WTC11 (cell line): ENCODE results near the gene SH3PXD2A. TPM values are rescaled to one million over a fixed set of nuclear protein-coding genes. Genes with fewer than 3 reads are reported as not detected.

Source experiments
- ATAC-seq: fragments of 200-7000 bp; cut with Tn5 transposase; 2 replicates; pipeline ENCODE4 v1.10.0; 2021; ENCODE audit warnings: mild to moderate bottlenecking, moderate library complexity
- CTCF ChIA-PET: fragments of 300-600 bp; sonication (Branson Sonifier 250); formaldehyde crosslinking; loops from one replicate; lab custom pipeline; 2021; ENCODE audit warnings: antibody characterized with exemption; lab: Charles Lee
- POLR2A ChIA-PET: fragments of 350-600 bp; sonication (Branson Sonifier 250); formaldehyde crosslinking; loops from one replicate; lab custom pipeline; 2021; ENCODE audit warnings: antibody characterized with exemption; lab: Charles Lee
- DNase-seq: peaks from one replicate; pipeline ENCODE4 v3.0.0; 2021; ENCODE audit warnings: low spot score
- H3K27ac Mint-ChIP-seq: 2 replicates; pipeline ENCODE4 v1.8.0; 2021; ENCODE audit warnings: mixed read lengths
- H3K27me3 Mint-ChIP-seq: 2 replicates; pipeline ENCODE4 v1.8.0; 2021; ENCODE audit warnings: low read depth, mild to moderate bottlenecking, moderate library complexity, mixed read lengths
- H3K36me3 Mint-ChIP-seq: 2 replicates; pipeline ENCODE4 v1.8.0; 2021; ENCODE audit warnings: mixed read lengths
- H3K4me1 Mint-ChIP-seq: 2 replicates; pipeline ENCODE4 v1.8.0; 2022; ENCODE audit warnings: mixed read lengths
- H3K4me3 Mint-ChIP-seq: 2 replicates; pipeline ENCODE4 v1.8.0; 2021; ENCODE audit warnings: mild to moderate bottlenecking, moderate library complexity, mixed read lengths
- H3K9me3 Mint-ChIP-seq: 2 replicates; pipeline ENCODE4 v1.8.0; 2021; ENCODE audit warnings: mixed read lengths
- AFF4 ChIP-seq: sonication (generic); formaldehyde crosslinking; IDR thresholded peaks from 2 replicates; pipeline ENCODE4 v1.8.1; 2023; ENCODE audit warnings: mild to moderate bottlenecking, missing genetic modification reagents, borderline replicate concordance
- ATF2 ChIP-seq: sonication (generic); formaldehyde crosslinking; IDR thresholded peaks from 2 replicates; pipeline ENCODE4 v1.8.1; 2022; ENCODE audit warnings: low read depth, missing genetic modification reagents, borderline replicate concordance
- HMGXB4 ChIP-seq: sonication (generic); formaldehyde crosslinking; IDR thresholded peaks from 2 replicates; pipeline ENCODE4 v1.8.1; 2023; ENCODE audit warnings: mild to moderate bottlenecking, moderate library complexity, missing genetic modification reagents
- MAX ChIP-seq: sonication (generic); formaldehyde crosslinking; IDR thresholded peaks from 2 replicates; pipeline ENCODE4 v1.8.0; 2022; ENCODE audit warnings: mild to moderate bottlenecking, missing genetic modification reagents
- NFYB ChIP-seq: sonication (generic); formaldehyde crosslinking; conservative IDR thresholded peaks from 2 replicates; pipeline ENCODE4 v1.8.0; 2022; ENCODE audit warnings: low read depth, missing genetic modification reagents
- PRDM15 ChIP-seq: sonication (generic); formaldehyde crosslinking; IDR thresholded peaks from 2 replicates; pipeline ENCODE4 v1.8.0; 2022; ENCODE audit warnings: missing genetic modification reagents
- PREB ChIP-seq: sonication (generic); formaldehyde crosslinking; IDR thresholded peaks from 2 replicates; pipeline ENCODE4 v1.8.1; 2022; ENCODE audit warnings: mild to moderate bottlenecking, missing genetic modification reagents, moderate library complexity, borderline replicate concordance
- SMAD4 ChIP-seq: sonication (generic); formaldehyde crosslinking; IDR thresholded peaks from 2 replicates; pipeline ENCODE4 v1.8.0; 2022; ENCODE audit warnings: mild to moderate bottlenecking, missing genetic modification reagents
- USF2 ChIP-seq: sonication (generic); formaldehyde crosslinking; IDR thresholded peaks from 2 replicates; pipeline ENCODE4 v1.8.1; 2023; ENCODE audit warnings: mild to moderate bottlenecking, missing genetic modification reagents, moderate library complexity
- ZBTB21 ChIP-seq: sonication (generic); formaldehyde crosslinking; IDR thresholded peaks from 2 replicates; pipeline ENCODE4 v1.8.1; 2023; ENCODE audit warnings: mild to moderate bottlenecking, missing genetic modification reagents, borderline replicate concordance
- ZNF416 ChIP-seq: fragments of 250-450 bp; sonication (Bioruptor Pico); IDR thresholded peaks from 2 replicates; pipeline ENCODE4 v1.9.0; 2021; ENCODE audit warnings: mild to moderate bottlenecking, inconsistent platforms
- ZNF671 ChIP-seq: fragments of 250-450 bp; sonication (Bioruptor Pico); IDR thresholded peaks from 2 replicates; pipeline ENCODE4 v1.8.0; 2021; ENCODE audit warnings: mild to moderate bottlenecking
- ZSCAN18 ChIP-seq: fragments of 250-450 bp; sonication (Bioruptor Pico); IDR thresholded peaks from 2 replicates; pipeline ENCODE4 v2.1.2; 2022; ENCODE audit warnings: mild to moderate bottlenecking, moderate library complexity
- total RNA-seq: library from RNA; stranded (reverse); gene quantifications from 3 replicates; pipeline ENCODE4 v1.2.3, GENCODE V29; 2021

SH3PXD2A gene
- total RNA-seq, 1 experiment from 2014 or later, result 15.7 TPM

- Mint-ChIP-seq H3K27ac (no peak overlapping the region), H3K4me1 (peaks cover 29% of the 10 kb centered on the region), H3K9me3 (no peaks in the 10 kb centered on the region), H3K27me3 (no peaks in the 10 kb centered on the region; the same call in 1 of the 2 replicates), H3K36me3 (no peaks in the 10 kb centered on the region), H3K4me3 (no peak overlapping the region)
- ChIA-PET POLR2A (no interaction called here), CTCF (no interaction called here)
- TF ChIP-seq ZNF671 (CRISPR knock-in tag) (no peak), PRDM15 (CRISPR knock-in tag) (no peak), USF2 (CRISPR knock-in tag) (no peak), NFYB (CRISPR knock-in tag) (no peak)
- DNase-seq (no peak), ATAC-seq (no peak)
Measured at GRCh38 chr10:103819493-103819892, 35.9 kb downstream of the SH3PXD2A start.

GRCh38 chr10:103818765-103819374 lies 36.5 kb downstream of the SH3PXD2A start:
- DNase-seq (no peak), ATAC-seq (no peak)
- Mint-ChIP-seq H3K27ac (0 out of 2 replicates have a peak overlapping the region, but pooled peaks have one; percentile 46), H3K4me1 (peaks cover 24% of the 10 kb centered on the region), H3K36me3 (no peaks in the 10 kb centered on the region), H3K27me3 (no peaks in the 10 kb centered on the region; the same call in 1 of the 2 replicates), H3K9me3 (no peaks in the 10 kb centered on the region), H3K4me3 (no peak overlapping the region)
- ChIA-PET POLR2A (no interaction called here), CTCF (no interaction called here)
- TF ChIP-seq ZNF671 (CRISPR knock-in tag) (no peak), USF2 (CRISPR knock-in tag) (no peak), ZSCAN18 (no peak), HMGXB4 (CRISPR knock-in tag) (no peak), ATF2 (CRISPR knock-in tag) (no peak), AFF4 (CRISPR knock-in tag) (no peak), SMAD4 (CRISPR knock-in tag) (no peak), ZBTB21 (no peak), ZNF416 (CRISPR knock-in tag) (no peak), PREB (CRISPR knock-in tag) (no peak), MAX (CRISPR knock-in tag) (no peak)
